Small intestine (tissue), 7 donors: ENCODE data around the gene TGFB3. TPM values are rescaled to one million over a fixed set of nuclear protein-coding genes. Genes with fewer than 3 reads are reported as not detected.

Experiments
- DNase-seq, 2 donors: peaks; one replicate each; pipeline versions ENCODE4 v3.0.0 to v3.0.0-alpha.2; 2013
- FAIRE-seq: peaks from 2 replicates; lab custom pipeline; 2012; peaks lifted over from hg19 to GRCh38; lab: Jason Lieb, UNC
- H3K27ac ChIP-seq, 3 donors: one replicate each; pipeline ENCODE4 v1.5.1; 2013; ENCODE audit warnings: low read length in 2 of 3, mild to moderate bottlenecking in 2 of 3, control low read depth in 1 of 3, inconsistent platforms in 1 of 3, low read depth in 1 of 3, moderate library complexity in 1 of 3
- H3K27me3 ChIP-seq, 3 donors: one replicate each; pipeline ENCODE4 v1.6.1; 2013; ENCODE audit warnings: low read length in 3 of 3, inconsistent platforms in 1 of 3; ENCODE audit not compliant: control insufficient read depth in 3 of 3, insufficient read depth in 3 of 3
- H3K36me3 ChIP-seq, 3 donors: one replicate each; pipeline ENCODE4 v1.6.1; 2013; ENCODE audit warnings: low read length in 3 of 3, inconsistent platforms in 1 of 3, low read depth in 1 of 3, mild to moderate bottlenecking in 1 of 3, moderate library complexity in 1 of 3; ENCODE audit not compliant: control insufficient read depth in 3 of 3, insufficient read depth in 2 of 3
- H3K4me1 ChIP-seq, 3 donors: one replicate each; pipeline ENCODE4 v1.6.1; 2013; ENCODE audit warnings: low read length in 2 of 3, inconsistent platforms in 1 of 3, low read depth in 1 of 3, mild to moderate bottlenecking in 1 of 3, moderate library complexity in 1 of 3; ENCODE audit not compliant: control insufficient read depth in 3 of 3, insufficient read depth in 2 of 3
- H3K4me3 ChIP-seq, 3 donors: one replicate each; pipeline ENCODE4 v1.5.1; 2013; ENCODE audit warnings: low read length in 3 of 3, control low read depth in 1 of 3, inconsistent platforms in 1 of 3, low read depth in 1 of 3, mild to moderate bottlenecking in 1 of 3, moderate library complexity in 1 of 3
- H3K9me3 ChIP-seq, 2 donors: one replicate each; pipeline ENCODE4 v1.6.1; 2013; ENCODE audit warnings: low read depth in 1 of 2, low read length in 1 of 2; ENCODE audit not compliant: control insufficient read depth in 2 of 2, insufficient read depth in 1 of 2
- WGBS, 3 donors: extraction: QIAGEN DNeasy Blood & Tissue Kit; methylation state at CpG; one replicate each; pipeline ENCODE4 v1.1.7; 2013; 5-methylcytosine and 5-hydroxymethylcytosine counted together
- polyA plus RNA-seq, 4 donors: library from polyadenylated mRNA; stranded (reverse) in 3 of 4; unstranded in 1 of 4; fragments of 200-250 nt in 3 of 4; fragments of 120-200 nt in 1 of 4; gene quantifications; one replicate each; pipeline versions ENCODE4 v1.2.1 to v1.2.3, GENCODE V29; 2013
- donor health status: healthy with polysubstance abuse.
- donor health status: control.
- donor health status: control.
- donor health status: Bipolar disorder and iron deficiency.
- donor health status: healthy.

TGFB3 gene
- polyA plus RNA-seq, 4 donors, result 3.6 to 8.8 (median 6.8) TPM

GRCh38 chr14:75985618-75986438 lies 4.0 kb upstream of the TGFB3 start, which contains the start of gene IFT43:
Gene IFT43 (plus strand): TSS chr14:75985763. CDS start chr14:75985787, 24 bp downstream.
- 0 to 1% (median 1%) methylated on average over 44 to 52 of the region's 52 CpGs for WGBS, 3 donors
- peak; percentile 86 to 96 for DNase-seq
- Histone ChIP-seq H3K27ac (peak within 1 kb of the TSS; percentile 9 to 76 (median 73)), H3K4me1 (peaks cover 1 to 29% (median 3%) of the 10 kb centered on the region in 3 donors), H3K9me3 (no peaks in the 10 kb centered on the region), H3K4me3 (peak within 1 kb of the TSS; percentile 74 to 82 (median 79)), H3K27me3 (no peaks in the 10 kb centered on the region), H3K36me3 (peaks cover 0 to 12% (median 0%) of the 10 kb centered on the region in 3 donors)
- no peak for FAIRE-seq

- H3K27me3 ChIP-seq, result no peaks in the 10 kb centered on the region
- peaks cover 0 to 6% (median 0%) of the 10 kb centered on the region in 3 donors for H3K36me3 ChIP-seq
- WGBS, 3 donors, result 68 to 75% (median 69%) methylated on average over 2 of the region's 2 CpGs
- peaks cover 1 to 37% (median 3%) of the 10 kb centered on the region in 3 donors for H3K4me1 ChIP-seq
- H3K27ac ChIP-seq, result no peak overlapping the region
- FAIRE-seq (no peak), DNase-seq (no peak)
- no peaks in the 10 kb centered on the region for H3K9me3 ChIP-seq
- H3K4me3 ChIP-seq, result no peak overlapping the region
Measured at GRCh38 chr14:75984674-75985073, 2.9 kb upstream of the TGFB3 start.

- H3K4me1 ChIP-seq, result peaks cover 2 to 27% (median 3%) of the 10 kb centered on the region in 3 donors
- peak overlapping the region in 2 of 3 donors; percentile 54 to 82 for H3K4me3 ChIP-seq
- H3K36me3 ChIP-seq, result no peaks in the 10 kb centered on the region
- H3K9me3 ChIP-seq, result no peaks in the 10 kb centered on the region
- FAIRE-seq (no peak), DNase-seq (no peak)
- no peaks in the 10 kb centered on the region for H3K27me3 ChIP-seq
- H3K27ac ChIP-seq, result peak overlapping the region; percentile 2 to 96 (median 40)
- 34 to 43% (median 43%) methylated on average over 7 of the region's 7 CpGs for WGBS, 3 donors
Measured at GRCh38 chr14:75983019-75983358, 1.2 kb upstream of the TGFB3 start.

GRCh38 chr14:75982266-75983018 lies 647 bp upstream of the TGFB3 start:
- H3K4me1 ChIP-seq, result peaks cover 2 to 27% (median 3%) of the 10 kb centered on the region in 3 donors
- DNase-seq (peak; percentile 78 to 92), FAIRE-seq (no peak)
- no peaks in the 10 kb centered on the region for H3K36me3 ChIP-seq
- H3K27me3 ChIP-seq, result no peaks in the 10 kb centered on the region
- no peaks in the 10 kb centered on the region for H3K9me3 ChIP-seq
- 0 to 1% (median 0%) methylated on average over 63 to 77 of the region's 77 CpGs for whole genome bisulfite sequencing, 3 donors
- H3K27ac ChIP-seq, result peak overlapping the region; percentile 86 to 96 (median 87)
- peak overlapping the region; percentile 54 to 82 (median 56) for H3K4me3 ChIP-seq

GRCh38 chr14:75980856-75981255 lies 939 bp downstream of the TGFB3 start:
- Histone ChIP-seq H3K36me3 (no peaks in the 10 kb centered on the region), H3K4me1 (peaks cover 0 to 23% (median 2%) of the 10 kb centered on the region in 3 donors), H3K27ac (peak overlapping the region in 2 of 3 donors; percentile 87 to 96), H3K4me3 (peak overlapping the region in 1 of 3 donors; percentile 54), H3K27me3 (no peaks in the 10 kb centered on the region), H3K9me3 (no peaks in the 10 kb centered on the region)
- WGBS, 3 donors, result 71 to 87% (median 85%) methylated on average over 8 of the region's 8 CpGs
- FAIRE-seq (no peak), DNase-seq (peak in 1 of 2 donors; percentile 24)

GRCh38 chr14:75979648-75980565 lies 1.9 kb downstream of the TGFB3 start:
- 72 to 89% (median 83%) methylated on average over 26 to 27 of the region's 27 CpGs for WGBS, 3 donors
- DNase-seq (no peak), FAIRE-seq (no peak)
- Histone ChIP-seq H3K27me3 (no peaks in the 10 kb centered on the region), H3K4me3 (peak overlapping the region in 1 of 3 donors; percentile 8), H3K4me1 (peaks cover 0 to 19% (median 2%) of the 10 kb centered on the region in 3 donors), H3K36me3 (no peaks in the 10 kb centered on the region), H3K27ac (peak overlapping the region in 1 of 3 donors; percentile 3), H3K9me3 (no peaks in the 10 kb centered on the region)

- Histone ChIP-seq H3K4me1 (peaks cover 0 to 19% (median 2%) of the 10 kb centered on the region in 3 donors), H3K27ac (no peak overlapping the region), H3K9me3 (no peaks in the 10 kb centered on the region), H3K36me3 (no peaks in the 10 kb centered on the region), H3K27me3 (no peaks in the 10 kb centered on the region), H3K4me3 (peak overlapping the region in 1 of 3 donors; percentile 14)
- FAIRE-seq (no peak), DNase-seq (peak in 1 of 2 donors; percentile 36)
- WGBS, 3 donors, result 51 to 75% (median 52%) methylated on average over 13 to 14 of the region's 14 CpGs
Measured at GRCh38 chr14:75979071-75979571, 2.7 kb downstream of the TGFB3 start.
